Adipocyte (in vitro differentiated cells): ENCODE data around the gene MTOR.
A peak's percentile ranks its signal among the peaks of the same experiment; 100 is the strongest.
"Not testable (repeated sequence)": the region's sequence is repeated elsewhere in the genome, so short reads cannot be mapped to it uniquely, and the experiment has no call there.

Experiments used
- DNase-seq: peaks from one replicate; pipeline ENCODE4 v3.0.0-alpha.2; 2015; ENCODE audit warnings: low read depth
- H3K27me3 ChIP-seq: replicated peaks from 2 replicates; pipeline ENCODE4 v1.7.0; 2013; ENCODE audit warnings: mild to moderate bottlenecking, low read length, moderate library complexity; ENCODE audit not compliant: control insufficient read depth, insufficient read depth
- H3K36me3 ChIP-seq: 2 replicates; pipeline ENCODE4 v1.7.0; 2013; ENCODE audit warnings: low read length, mild to moderate bottlenecking, moderate library complexity; ENCODE audit not compliant: control insufficient read depth, insufficient read depth, severe bottlenecking
- H3K4me1 ChIP-seq: 2 replicates; pipeline ENCODE4 v1.7.0; 2013; ENCODE audit warnings: mild to moderate bottlenecking, low read length, moderate library complexity; ENCODE audit not compliant: control insufficient read depth, insufficient read depth
- H3K4me3 ChIP-seq: 2 replicates; pipeline ENCODE4 v1.7.0; 2013; ENCODE audit warnings: mild to moderate bottlenecking, low read length, moderate library complexity
- H3K9ac ChIP-seq: 2 replicates; pipeline ENCODE4 v1.7.0; 2013; ENCODE audit warnings: mild to moderate bottlenecking, low read length, moderate library complexity
- H3K9me3 ChIP-seq: 2 replicates; pipeline ENCODE4 v1.7.0; 2013; ENCODE audit warnings: mild to moderate bottlenecking, low read length, moderate library complexity; ENCODE audit not compliant: control insufficient read depth

The MTOR gene

DNA sequence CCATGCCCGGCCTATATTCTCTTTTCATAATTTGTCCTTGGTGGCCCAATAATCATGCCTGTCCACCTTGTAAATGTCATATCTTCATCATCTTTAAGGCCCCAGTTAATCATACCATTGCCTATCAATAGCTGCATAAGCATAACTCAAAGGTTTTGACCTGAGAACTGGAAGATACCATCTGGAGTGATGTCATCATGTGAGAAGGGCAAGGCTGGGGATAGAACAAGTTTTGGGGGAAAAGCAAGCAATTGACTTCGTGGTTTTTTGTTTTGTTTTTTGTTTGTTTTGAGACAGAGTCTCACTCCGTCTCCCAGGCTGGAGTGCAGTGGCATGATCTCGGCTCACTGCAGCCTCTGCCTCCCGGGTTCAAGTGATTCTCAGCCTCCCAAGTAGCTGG is 16.8 kb upstream of the MTOR start:
- Histone ChIP-seq H3K27me3 (no peaks in the 10 kb centered on the region), H3K4me3 (no peak overlapping the region), H3K36me3 (no peaks in the 10 kb centered on the region), H3K9me3 (no peaks in the 10 kb centered on the region), H3K9ac (no peak overlapping the region), H3K4me1 (peaks cover 14% of the 10 kb centered on the region)
- DNase-seq: no peak

DNA sequence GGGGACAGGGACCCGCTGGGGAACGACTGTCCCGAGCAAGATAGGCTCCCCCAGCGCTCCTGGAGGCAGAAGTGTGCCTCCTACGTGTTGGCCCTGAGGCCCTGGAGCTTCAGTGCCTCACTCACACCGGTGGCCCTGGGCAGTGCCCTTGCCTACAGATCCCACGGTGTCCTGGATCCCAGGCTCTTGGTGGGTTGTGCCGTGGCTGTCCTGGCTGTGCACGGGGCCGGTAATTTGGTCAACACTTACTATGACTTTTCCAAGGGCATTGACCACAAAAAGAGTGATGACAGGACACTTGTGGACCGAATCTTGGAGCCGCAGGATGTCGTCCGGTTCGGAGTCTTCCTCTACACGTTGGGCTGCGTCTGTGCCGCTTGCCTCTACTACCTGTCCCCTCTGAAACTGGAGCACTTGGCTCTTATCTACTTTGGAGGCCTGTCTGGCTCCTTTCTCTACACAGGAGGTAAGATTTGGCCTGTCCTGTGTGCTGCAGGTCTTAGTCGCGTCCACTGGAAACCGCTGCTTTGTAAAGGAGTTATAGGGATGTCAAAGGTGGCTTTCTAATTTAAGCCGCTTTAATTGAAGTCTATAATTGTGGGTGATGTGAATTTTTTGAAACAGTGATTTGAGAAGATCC is 11.4 kb upstream of the MTOR start:
- H3K9me3 ChIP-seq: no peaks in the 10 kb centered on the region
- DNase-seq: no peak
- peaks cover 19% of the 10 kb centered on the region for H3K4me1 ChIP-seq
- H3K27me3 ChIP-seq: no peaks in the 10 kb centered on the region
- H3K36me3 ChIP-seq: no peaks in the 10 kb centered on the region
- peak overlapping the region; percentile 88 for H3K9ac ChIP-seq
- H3K4me3 ChIP-seq: peak overlapping the region; percentile 84

- H3K27me3 ChIP-seq: no peaks in the 10 kb centered on the region
- H3K36me3 ChIP-seq: no peaks in the 10 kb centered on the region
- H3K9ac ChIP-seq: peak within 1 kb of the TSS; percentile 88
- no peaks in the 10 kb centered on the region for H3K9me3 ChIP-seq
- DNase-seq: peak; percentile 96
- peak within 1 kb of the TSS; percentile 84 for H3K4me3 ChIP-seq
- peaks cover 24% of the 10 kb centered on the region for H3K4me1 ChIP-seq
Observed at GRCh38 chr1:11272832-11273594, 10.7 kb upstream of the MTOR start, which contains the start of gene UBIAD1. UBIAD1 (plus strand) TSS chr1:11273198; CDS start chr1:11273532, 334 bp downstream.

- H3K4me3 ChIP-seq: peak overlapping the region; percentile 78
- H3K27me3 ChIP-seq: no peaks in the 10 kb centered on the region
- peaks cover 29% of the 10 kb centered on the region for H3K4me1 ChIP-seq
- peak overlapping the region; percentile 46 for H3K9ac ChIP-seq
- H3K9me3 ChIP-seq: no peaks in the 10 kb centered on the region
- DNase-seq: peak; percentile 3
- no peaks in the 10 kb centered on the region for H3K36me3 ChIP-seq
Observed at GRCh38 chr1:11272544-11272831, 10.1 kb upstream of the MTOR start.

DNA sequence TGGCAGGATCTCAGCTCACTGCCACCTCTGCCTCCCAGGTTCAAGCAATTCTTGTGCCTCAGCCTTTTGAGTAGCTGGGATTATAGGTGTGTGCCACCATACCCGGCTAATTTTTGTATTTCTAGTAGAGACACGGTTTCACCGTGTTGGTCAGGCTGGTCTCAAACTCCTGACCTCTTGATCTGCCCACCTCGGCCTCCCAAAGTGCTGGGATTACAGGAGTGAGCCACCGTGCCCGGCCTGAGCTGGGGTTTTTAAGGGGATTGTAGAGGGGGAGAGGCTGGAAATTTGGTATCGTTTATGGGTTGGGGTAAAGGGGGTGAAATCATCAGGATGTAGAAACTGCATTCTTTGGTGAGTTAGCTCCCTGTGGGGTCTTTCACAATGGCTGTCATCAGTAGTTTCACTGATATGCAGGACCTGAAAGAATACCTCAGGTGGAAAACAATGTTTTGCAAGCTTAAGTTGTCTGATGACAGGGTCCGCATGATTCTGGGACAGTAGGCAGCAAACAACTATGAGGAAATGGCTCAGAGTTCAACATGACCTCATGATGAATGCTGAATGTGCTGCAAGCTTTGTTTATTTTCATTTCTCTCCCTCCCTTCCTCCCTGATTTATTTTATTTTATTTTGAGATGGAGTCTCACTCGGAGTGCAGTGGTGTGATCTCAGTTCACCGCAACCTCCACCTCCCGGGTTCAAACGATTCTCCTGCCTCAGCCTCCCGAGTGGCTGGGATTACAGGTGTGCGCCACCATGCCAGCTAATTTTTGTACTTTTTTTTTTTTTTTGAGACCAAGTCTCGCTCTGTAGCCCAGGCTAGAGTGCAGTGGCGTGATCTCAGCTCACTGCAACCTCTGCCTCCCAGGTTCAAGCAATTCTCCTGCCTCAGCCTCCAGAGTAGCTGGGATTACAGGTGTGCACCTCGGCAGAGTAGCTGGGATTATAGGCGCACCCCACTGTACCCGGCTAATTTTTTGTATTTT is 5.3 kb upstream of the MTOR start:
- not testable (repeated sequence) for H3K9me3 ChIP-seq, H3K27me3 ChIP-seq
- peak; percentile 57 for DNase-seq

DNA sequence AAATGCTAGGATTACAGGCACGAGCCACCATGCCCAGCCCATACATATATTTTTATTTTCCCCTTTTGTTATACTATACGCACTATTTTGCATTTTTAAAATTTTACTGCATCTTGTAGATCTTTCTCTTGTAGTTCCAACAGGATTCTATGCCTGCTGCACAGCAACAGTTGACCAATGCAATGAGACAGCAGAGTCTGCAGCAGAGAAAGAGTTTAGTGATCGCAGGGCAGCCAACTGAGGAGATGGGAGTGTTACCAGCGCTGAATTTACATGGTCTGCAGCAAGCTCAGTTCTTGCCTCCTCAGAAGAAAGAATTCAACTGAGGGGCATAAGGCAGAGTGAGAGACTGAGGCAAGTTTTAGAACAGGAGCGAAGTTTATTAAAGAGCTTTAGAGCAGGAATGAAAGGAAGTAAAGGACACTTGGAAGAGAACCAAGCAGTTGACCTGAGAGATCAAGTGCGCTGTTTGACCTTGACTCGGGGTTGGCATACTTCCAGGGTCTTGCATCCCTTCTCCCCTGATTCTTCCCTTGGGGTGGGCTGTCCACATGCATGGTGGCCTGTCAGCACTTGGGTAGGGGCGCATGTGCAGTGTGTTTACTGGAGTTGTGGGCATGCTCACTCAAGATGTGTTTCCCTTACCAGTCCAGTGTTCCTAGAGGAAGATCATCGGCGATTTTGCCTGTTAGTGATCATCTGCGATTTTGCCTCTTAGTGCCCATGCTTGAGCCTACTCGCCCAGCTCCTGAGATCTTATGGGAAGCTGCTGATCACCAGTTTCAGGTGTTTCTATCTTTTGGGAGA is 4.1 kb upstream of the MTOR start:
- DNase-seq: no peak
- no peak overlapping the region for H3K9ac ChIP-seq
- no peaks in the 10 kb centered on the region for H3K36me3 ChIP-seq
- H3K9me3 ChIP-seq: no peaks in the 10 kb centered on the region
- no peaks in the 10 kb centered on the region for H3K27me3 ChIP-seq
- no peak overlapping the region for H3K4me3 ChIP-seq
- peaks cover 17% of the 10 kb centered on the region for H3K4me1 ChIP-seq

More for the DNA sequence above, 5.3 kb upstream of the MTOR start:
- not testable (repeated sequence) for H3K4me3 ChIP-seq, H3K9ac ChIP-seq, H3K36me3 ChIP-seq
- H3K4me1 ChIP-seq: peaks cover 17% of the 10 kb centered on the region

DNA sequence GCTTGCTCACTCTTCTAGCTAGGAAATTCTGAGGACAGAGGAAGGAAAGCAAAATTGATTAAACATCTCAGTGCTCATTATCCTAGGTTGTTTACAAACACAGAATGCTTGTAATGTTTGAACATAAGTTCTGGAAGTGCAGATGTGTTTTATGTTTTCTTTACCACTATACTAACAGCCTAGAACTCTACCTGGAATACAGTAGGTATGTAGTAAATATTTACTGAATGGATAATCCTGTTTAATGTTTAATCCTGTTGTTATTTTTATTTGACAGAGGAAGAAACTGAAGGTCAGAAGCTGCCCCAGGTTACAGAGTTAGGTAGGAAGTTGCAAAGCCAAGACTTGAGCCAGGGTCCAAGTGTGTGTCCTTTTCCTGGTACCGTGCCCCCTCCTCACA is 6.1 kb downstream of the MTOR start:
- peaks cover 2% of the 10 kb centered on the region for H3K4me1 ChIP-seq
- no peaks in the 10 kb centered on the region for H3K9me3 ChIP-seq
- H3K4me3 ChIP-seq: no peak overlapping the region
- H3K27me3 ChIP-seq: no peaks in the 10 kb centered on the region
- no peak for DNase-seq
- H3K9ac ChIP-seq: no peak overlapping the region
- H3K36me3 ChIP-seq: peaks cover 82% of the 10 kb centered on the region

- H3K4me3 ChIP-seq: no peak overlapping the region
- no peaks in the 10 kb centered on the region for H3K27me3 ChIP-seq
- no peak overlapping the region for H3K9ac ChIP-seq
- no peaks in the 10 kb centered on the region for H3K4me1 ChIP-seq
- H3K9me3 ChIP-seq: no peaks in the 10 kb centered on the region
- peaks cover 77% of the 10 kb centered on the region for H3K36me3 ChIP-seq
- no peak for DNase-seq
Observed at GRCh38 chr1:11253226-11253625, 9.1 kb downstream of the MTOR start.

- no peak overlapping the region for H3K9ac ChIP-seq
- no peak for DNase-seq
- H3K4me3 ChIP-seq: no peak overlapping the region
- H3K36me3 ChIP-seq: peaks cover 77% of the 10 kb centered on the region
- H3K9me3 ChIP-seq: no peaks in the 10 kb centered on the region
- H3K4me1 ChIP-seq: no peaks in the 10 kb centered on the region
- no peaks in the 10 kb centered on the region for H3K27me3 ChIP-seq
Observed at GRCh38 chr1:11252538-11252937, 9.8 kb downstream of the MTOR start.

DNA sequence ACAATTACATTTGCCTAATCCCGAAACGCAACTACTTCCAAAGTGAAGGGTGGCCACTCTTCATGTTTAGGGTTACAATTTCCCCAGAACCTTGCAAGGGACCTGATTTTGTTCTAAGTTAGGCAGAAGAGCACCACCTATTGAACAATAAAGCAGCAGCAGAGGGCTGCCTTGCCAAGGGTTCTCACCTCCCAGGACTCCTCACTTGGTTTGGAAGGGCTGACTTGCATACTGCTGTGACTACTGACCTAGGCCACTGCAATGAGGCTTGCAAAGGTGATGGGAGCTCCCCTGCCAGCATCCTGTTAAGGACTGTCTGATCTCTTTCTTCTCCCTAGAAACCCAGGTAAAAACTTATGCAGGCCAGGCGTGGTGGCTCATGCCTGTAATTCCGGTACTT is 14.2 kb downstream of the MTOR start:
- Histone ChIP-seq H3K27me3 (no peaks in the 10 kb centered on the region), H3K4me1 (no peaks in the 10 kb centered on the region), H3K36me3 (peaks cover 74% of the 10 kb centered on the region), H3K4me3 (no peak overlapping the region), H3K9ac (no peak overlapping the region), H3K9me3 (no peaks in the 10 kb centered on the region)
- no peak for DNase-seq
